PC-9 (cell line): ENCODE data around the gene CCL5. TPM values are rescaled to one million over a fixed set of nuclear protein-coding genes. Genes with fewer than 3 reads are reported as not detected.

Experiments used
- BruUV-seq: library from RNA; stranded (reverse); fragments of 400-500 nt; replicated peaks from 2 replicates; lab custom pipeline; 2021; lab: Mats Ljungman, UMichigan
- CTCF ChIA-PET: fragments of 300-600 bp; sonication (Branson Sonifier 250); formaldehyde crosslinking; loops from one replicate; lab custom pipeline; 2022; ENCODE audit warnings: antibody characterized with exemption; lab: Charles Lee
- POLR2A ChIA-PET: fragments of 300-600 bp; sonication (Branson Sonifier 250); formaldehyde crosslinking; loops from one replicate; lab custom pipeline; 2022; ENCODE audit warnings: antibody characterized with exemption; ENCODE audit not compliant: unreplicated experiment; lab: Charles Lee
- DNase-seq, 2 experiments: peaks; one replicate each; pipeline versions ENCODE4 v3.0.0 to v3.0.0-alpha.2; 2015 to 2022; ENCODE audit warnings: mixed read lengths in 1 of 2
- H2AFZ ChIP-seq: fragments of 200-600 bp; sonication (generic); 2 replicates; pipeline ENCODE4 v1.8.1; 2017; ENCODE audit warnings: antibody characterized with exemption
- H3F3A ChIP-seq: fragments of 200-600 bp; sonication (generic); 2 replicates; pipeline ENCODE4 v1.8.1; 2017; ENCODE audit warnings: antibody characterized with exemption, mild to moderate bottlenecking, low read depth; ENCODE audit not compliant: insufficient read depth
- H3K27ac ChIP-seq: fragments of 200-600 bp; sonication (generic); 2 replicates; pipeline ENCODE4 v1.6.1; 2016; ENCODE audit warnings: mixed run types
- H3K27me3 ChIP-seq: fragments of 200-600 bp; sonication (generic); 2 replicates; pipeline ENCODE4 v1.6.1; 2016; ENCODE audit warnings: low read depth, mixed run types; ENCODE audit not compliant: insufficient read depth
- H3K36me3 ChIP-seq: fragments of 200-600 bp; sonication (generic); 2 replicates; pipeline ENCODE4 v1.6.1; 2016; ENCODE audit warnings: low read depth, mixed run types
- H3K4me1 ChIP-seq: fragments of 200-600 bp; sonication (generic); replicated peaks from 2 replicates; pipeline ENCODE4 v1.6.1; 2016; ENCODE audit warnings: mixed run types; ENCODE audit not compliant: insufficient read depth
- H3K4me2 ChIP-seq: fragments of 200-600 bp; sonication (generic); 2 replicates; pipeline ENCODE4 v1.6.1; 2017; ENCODE audit warnings: mixed run types
- H3K4me3 ChIP-seq: fragments of 200-600 bp; sonication (generic); 2 replicates; pipeline ENCODE4 v1.6.1; 2016; ENCODE audit warnings: mixed run types
- H3K79me2 ChIP-seq: fragments of 200-600 bp; sonication (generic); 2 replicates; pipeline ENCODE4 v1.6.1; 2017; ENCODE audit warnings: low read depth, mixed run types
- H3K9me2 ChIP-seq: fragments of 200-600 bp; sonication (generic); 2 replicates; pipeline ENCODE4 v1.8.1; 2017; ENCODE audit warnings: mild to moderate bottlenecking; ENCODE audit not compliant: insufficient read depth
- H3K9me3 ChIP-seq: fragments of 200-600 bp; sonication (generic); 2 replicates; pipeline ENCODE4 v1.8.1; 2016; ENCODE audit warnings: low read depth; ENCODE audit not compliant: insufficient read depth
- H4K20me1 ChIP-seq: fragments of 200-600 bp; sonication (generic); 2 replicates; pipeline ENCODE4 v1.8.1; 2017; ENCODE audit not compliant: insufficient read depth
- CTCF ChIP-seq: fragments of 200-600 bp; sonication (generic); conservative IDR thresholded peaks from 2 replicates; pipeline ENCODE4 v1.6.1; 2017; ENCODE audit warnings: mixed run types, antibody characterized with exemption, mild to moderate bottlenecking, moderate library complexity
- EZH2 ChIP-seq: fragments of 200-600 bp; sonication (generic); IDR thresholded peaks from 2 replicates; pipeline ENCODE4 v1.8.0; 2017; ENCODE audit warnings: antibody characterized with exemption, low read depth
- intact Hi-C: fragments of 100-400 bp; cut with micrococcal nuclease; formaldehyde crosslinking; loops from one replicate; pipeline ENCODE4 v1.10.0; 2022; ENCODE audit not compliant: unreplicated experiment
- total RNA-seq: library from RNA; stranded (reverse); gene quantifications from 2 replicates; pipeline ENCODE4 v1.2.3, GENCODE V29; 2021

CCL5 gene
- total RNA-seq, 1 experiment from 2014 or later: not detected

- no peak for TF ChIP-seq EZH2
- Histone ChIP-seq H4K20me1 (no peaks in the 10 kb centered on the region), H3K4me2 (no peak overlapping the region), H3F3A (no peaks in the 10 kb centered on the region), H3K4me3 (no peak overlapping the region), H3K27ac (no peak overlapping the region), H3K27me3 (no peaks in the 10 kb centered on the region), H3K36me3 (no peaks in the 10 kb centered on the region), H2AFZ (no peak overlapping the region), H3K9me3 (no peaks in the 10 kb centered on the region), H3K9me2 (no peaks in the 10 kb centered on the region), H3K4me1 (no peaks in the 10 kb centered on the region), H3K79me2 (no peaks in the 10 kb centered on the region)
- ChIA-PET CTCF (no interaction called here), POLR2A (no interaction called here)
- intact Hi-C loops: no loop called here
- DNase-seq: no peak
- BruUV-seq: no TSS peak
Observed at GRCh38 chr17:35877345-35878029, 2.7 kb downstream of the CCL5 start.

GRCh38 chr17:35876534-35876933, 3.6 kb downstream of the CCL5 start:
- Histone ChIP-seq H3K9me2 (no peaks in the 10 kb centered on the region), H2AFZ (no peak overlapping the region), H4K20me1 (no peaks in the 10 kb centered on the region), H3K9me3 (no peaks in the 10 kb centered on the region), H3K4me3 (no peak overlapping the region), H3F3A (no peaks in the 10 kb centered on the region), H3K27ac (no peak overlapping the region), H3K4me2 (no peak overlapping the region), H3K4me1 (no peaks in the 10 kb centered on the region), H3K27me3 (no peaks in the 10 kb centered on the region), H3K79me2 (no peaks in the 10 kb centered on the region), H3K36me3 (no peaks in the 10 kb centered on the region)
- no TSS peak for BruUV-seq
- DNase-seq: no peak
- no peak for TF ChIP-seq EZH2
- no peak for TF ChIP-seq CTCF
- intact Hi-C loops: no loop called here
- ChIA-PET POLR2A (no interaction called here), CTCF (no interaction called here)

GRCh38 chr17:35875800-35876139, 4.4 kb downstream of the CCL5 start:
- TF ChIP-seq EZH2: no peak
- no peak for TF ChIP-seq CTCF
- Histone ChIP-seq H4K20me1 (no peaks in the 10 kb centered on the region), H3K9me2 (no peaks in the 10 kb centered on the region), H3K9me3 (no peaks in the 10 kb centered on the region), H3K27ac (no peak overlapping the region), H3K4me3 (no peak overlapping the region), H3K4me1 (no peaks in the 10 kb centered on the region), H3K27me3 (no peaks in the 10 kb centered on the region), H3F3A (no peaks in the 10 kb centered on the region), H3K79me2 (no peaks in the 10 kb centered on the region), H2AFZ (no peak overlapping the region), H3K36me3 (no peaks in the 10 kb centered on the region), H3K4me2 (no peak overlapping the region)
- intact Hi-C loops: no loop called here
- no peak for DNase-seq
- POLR2A ChIA-PET: no interaction called here
- CTCF ChIA-PET: no interaction called here
- no TSS peak for BruUV-seq
